ENCODE data around the gene SLC6A3.

GRCh38 chr5:1412621-1413020 is 32.6 kb downstream of the SLC6A3 start:
- TF ChIP-seq POLR2AphosphoS5 (IDR thresholded peaks at IDR 0.05; ENCODE audit: low read depth, low read length), result no peak
- no peak for TF ChIP-seq POLR2A (IDR thresholded peaks at IDR 0.05; ENCODE audit: low read depth, low read length)
- TF ChIP-seq POU2F2 (IDR thresholded peaks at IDR 0.05; ENCODE audit: low read depth, low read length), result no peak
- no peak for TF ChIP-seq TAF1 (IDR thresholded peaks at IDR 0.05; ENCODE audit: low read depth, low read length)
